Stimulated activated CD8-positive, alpha-beta memory T cell treated with anti-CD3 and anti-CD28 coated beads, Interleukin-15, amount 100 ng/mL, for 4 hours (primary cell): ENCODE results near the gene TOGARAM1.

ENCODE experiments used
- DNase-seq, 2 donors: peaks; one replicate each; pipeline ENCODE4 v3.0.0-alpha.2; 2020; ENCODE audit warnings: low read depth in 2 of 2

Gene TOGARAM1

DNA sequence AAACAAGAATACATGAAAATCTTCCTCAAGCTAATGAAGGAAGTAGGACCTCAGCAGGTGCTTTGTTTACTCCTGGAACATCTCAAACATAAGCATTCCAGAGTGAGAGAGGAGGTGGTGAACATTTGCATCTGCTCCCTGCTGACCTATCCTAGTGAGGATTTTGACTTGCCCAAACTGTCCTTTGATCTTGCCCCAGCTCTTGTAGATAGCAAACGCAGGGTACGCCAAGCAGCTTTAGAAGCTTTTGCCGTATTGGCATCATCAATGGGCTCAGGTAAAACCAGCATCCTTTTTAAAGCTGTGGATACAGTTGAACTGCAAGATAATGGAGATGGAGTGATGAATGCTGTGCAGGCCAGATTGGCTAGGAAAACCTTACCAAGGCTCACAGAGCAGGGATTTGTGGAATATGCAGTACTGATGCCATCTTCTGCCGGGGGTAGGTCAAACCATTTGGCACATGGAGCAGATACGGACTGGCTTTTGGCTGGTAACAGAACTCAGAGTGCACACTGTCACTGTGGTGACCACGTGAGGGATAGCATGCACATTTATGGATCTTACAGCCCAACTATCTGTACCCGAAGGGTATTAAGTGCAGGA is 1.9 kb downstream of the TOGARAM1 start:
- DNase-seq, result no peak

- no peak for DNase-seq
These were observed 4.8 kb downstream of the TOGARAM1 start for GRCh38 chr14:44966601-44967336.

DNA sequence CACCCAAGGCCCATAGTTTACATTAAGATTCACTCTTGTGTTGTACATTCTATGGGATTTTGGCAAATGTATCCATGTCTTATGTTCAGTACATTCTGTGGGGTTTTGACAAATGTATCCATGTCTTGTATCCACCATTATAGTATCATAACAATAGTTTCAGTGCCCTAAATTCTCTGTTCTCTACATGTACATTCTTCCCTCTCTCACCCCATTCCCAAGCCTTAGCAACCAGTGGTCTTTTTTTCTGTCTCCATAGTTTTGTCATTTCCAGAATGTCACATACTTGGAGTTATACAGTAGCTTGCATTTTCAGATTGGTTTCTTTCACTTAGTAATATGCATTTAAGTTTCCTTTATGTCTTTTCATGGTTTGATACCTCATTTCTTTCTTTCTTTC is 6.7 kb downstream of the TOGARAM1 start:
- no peak for DNase-seq

GRCh38 chr14:44970907-44971306 is 8.9 kb downstream of the TOGARAM1 start:
- no peak for DNase-seq

GRCh38 chr14:44971459-44971858 is 9.5 kb downstream of the TOGARAM1 start:
- DNase-seq, result no peak

DNA sequence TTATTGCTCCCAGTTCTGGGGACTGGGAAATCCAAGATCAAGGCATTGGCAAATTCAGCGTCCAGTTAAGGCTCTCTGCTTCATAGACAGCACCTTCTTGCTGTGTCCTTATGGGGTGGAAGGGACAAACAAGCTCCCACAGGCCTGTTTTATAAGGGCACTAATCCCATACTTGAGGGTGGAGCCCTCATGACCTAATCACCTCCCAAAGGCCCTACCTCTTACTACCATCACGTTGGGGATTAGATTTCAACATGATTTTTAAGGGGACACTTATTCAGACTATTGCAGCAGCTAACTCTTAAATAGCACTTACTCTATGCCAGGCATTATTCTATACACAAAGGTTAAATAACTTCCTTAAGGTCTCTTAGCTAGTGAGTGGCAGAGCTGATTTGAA is 17.3 kb downstream of the TOGARAM1 start:
- DNase-seq, result no peak

GRCh38 chr14:44979740-44980356 is 17.9 kb downstream of the TOGARAM1 start:
- DNase-seq, result no peak

GRCh38 chr14:44981198-44981597 is 19.2 kb downstream of the TOGARAM1 start:
- DNase-seq, result no peak

GRCh38 chr14:44982594-44982993 is 20.6 kb downstream of the TOGARAM1 start:
- DNase-seq, result no peak

GRCh38 chr14:44988694-44989093 is 26.7 kb downstream of the TOGARAM1 start:
- DNase-seq, result no peak

DNA sequence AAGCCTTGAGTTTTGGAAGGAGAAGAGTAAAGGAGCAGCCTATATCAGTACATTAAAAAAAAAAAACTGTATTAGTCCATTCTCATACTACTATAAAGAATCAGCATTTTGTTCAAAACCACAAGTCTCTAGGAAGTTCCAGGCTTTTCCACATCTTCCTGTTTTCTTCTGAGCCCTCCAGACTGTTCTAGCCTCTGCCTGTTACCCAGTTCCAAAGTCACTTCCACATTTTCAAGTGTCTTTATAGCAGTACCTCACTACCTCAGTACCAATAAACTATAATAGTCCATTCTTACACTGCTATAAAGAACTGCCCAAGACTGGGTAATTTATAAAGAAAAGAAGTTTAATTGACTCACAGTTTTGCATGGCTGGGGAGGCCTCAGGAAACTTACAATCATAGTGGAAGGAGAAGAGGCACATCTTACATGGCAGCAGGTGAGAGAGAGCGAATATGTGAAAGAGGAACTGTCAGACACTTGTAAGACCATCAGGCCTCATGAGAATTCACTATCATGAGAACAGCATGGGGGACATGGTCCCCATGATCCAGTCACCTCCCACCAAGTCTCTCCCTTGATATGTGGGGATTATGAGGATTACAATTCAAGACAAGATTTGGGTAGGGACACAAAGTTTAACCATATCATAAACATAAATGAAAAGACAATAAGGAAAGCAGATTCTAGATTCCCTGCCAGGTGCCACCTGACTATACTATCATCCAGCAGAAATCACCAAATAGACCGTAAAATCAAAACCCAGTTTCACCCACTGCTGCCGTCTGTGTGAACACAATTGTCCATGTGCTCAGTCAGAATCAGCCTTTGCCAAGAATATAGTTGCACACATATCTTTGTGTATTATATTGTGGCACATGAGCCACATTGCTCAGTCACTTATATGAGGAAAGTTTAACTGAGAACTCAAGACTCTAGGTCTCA is 27.8 kb downstream of the TOGARAM1 start:
- DNase-seq, result no peak

DNA sequence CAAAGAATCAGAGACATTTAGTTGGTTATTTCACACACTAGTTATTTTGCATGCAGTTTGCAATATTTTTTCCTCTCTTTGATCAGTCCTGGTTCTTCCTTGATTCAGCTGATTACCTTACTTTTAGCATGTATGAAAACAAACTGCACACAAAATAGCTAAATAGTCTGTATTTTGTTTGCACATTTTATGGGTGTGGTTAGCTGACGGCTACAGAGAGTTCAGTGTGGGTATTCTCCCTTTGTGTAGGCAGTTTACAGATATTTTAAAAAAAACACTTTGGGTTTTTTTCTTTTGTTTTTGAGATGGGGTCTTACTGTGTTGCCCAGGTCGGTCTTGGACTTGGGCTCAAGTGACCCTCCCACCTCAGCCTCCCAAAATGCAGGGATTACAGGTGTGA is 28.5 kb downstream of the TOGARAM1 start:
- no peak for DNase-seq

- no peak for DNase-seq
These were observed 33.2 kb downstream of the TOGARAM1 start for GRCh38 chr14:44995196-44995595.

DNA sequence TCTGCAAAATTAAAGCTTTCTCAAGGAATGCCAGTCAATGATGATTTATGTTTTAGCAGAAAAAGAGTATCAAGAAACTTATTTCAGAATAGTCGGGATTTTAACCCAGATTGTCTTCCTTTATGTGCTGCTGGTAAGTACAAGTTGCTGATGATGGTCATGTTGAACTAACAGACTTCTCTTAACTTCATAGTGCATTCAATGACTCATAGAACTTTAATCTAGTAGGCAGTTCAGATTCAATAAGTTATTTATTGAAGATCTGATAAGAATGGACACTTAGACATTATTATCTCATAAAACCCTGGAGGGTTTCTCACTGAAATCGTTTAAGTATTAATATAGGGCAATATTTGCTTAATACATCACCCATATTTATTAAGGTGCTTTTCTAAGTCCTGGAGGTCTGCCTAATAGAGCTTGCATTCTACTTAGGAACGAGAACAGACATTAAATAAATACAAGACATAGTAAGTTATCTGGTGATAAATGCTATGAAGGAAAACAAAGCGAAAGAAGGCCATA is 33.8 kb downstream of the TOGARAM1 start:
- no peak for DNase-seq

GRCh38 chr14:45003924-45004323 is 41.9 kb downstream of the TOGARAM1 start:
- no peak for DNase-seq

GRCh38 chr14:45015133-45015532 is 53.1 kb downstream of the TOGARAM1 start:
- no peak for DNase-seq

- DNase-seq, result no peak
These were observed 66.2 kb downstream of the TOGARAM1 start for GRCh38 chr14:45028107-45028626.

DNA sequence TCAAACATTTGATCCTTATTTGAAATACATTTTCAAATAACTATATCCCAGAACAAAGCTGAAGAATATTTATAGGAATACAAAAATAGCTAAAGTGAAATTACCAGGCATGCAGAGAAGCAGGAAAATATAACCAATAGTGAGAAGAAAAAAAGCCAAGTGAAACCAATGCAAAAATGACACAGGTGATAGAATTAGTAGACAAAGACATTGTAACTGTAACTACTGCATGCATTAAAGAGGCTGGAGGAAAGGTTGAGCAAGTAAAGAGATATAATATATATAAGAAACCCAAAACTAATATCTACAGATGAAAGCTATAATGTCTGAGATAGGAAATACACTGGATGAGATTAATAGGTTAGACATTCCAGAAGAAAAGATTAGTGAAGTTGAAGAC is 72.7 kb downstream of the TOGARAM1 start:
- no peak for DNase-seq

- DNase-seq, result no peak
These were observed 76.3 kb downstream of the TOGARAM1 start for GRCh38 chr14:45038256-45038655.

GRCh38 chr14:45038865-45039264 is 76.9 kb downstream of the TOGARAM1 start:
- DNase-seq, result no peak

DNA sequence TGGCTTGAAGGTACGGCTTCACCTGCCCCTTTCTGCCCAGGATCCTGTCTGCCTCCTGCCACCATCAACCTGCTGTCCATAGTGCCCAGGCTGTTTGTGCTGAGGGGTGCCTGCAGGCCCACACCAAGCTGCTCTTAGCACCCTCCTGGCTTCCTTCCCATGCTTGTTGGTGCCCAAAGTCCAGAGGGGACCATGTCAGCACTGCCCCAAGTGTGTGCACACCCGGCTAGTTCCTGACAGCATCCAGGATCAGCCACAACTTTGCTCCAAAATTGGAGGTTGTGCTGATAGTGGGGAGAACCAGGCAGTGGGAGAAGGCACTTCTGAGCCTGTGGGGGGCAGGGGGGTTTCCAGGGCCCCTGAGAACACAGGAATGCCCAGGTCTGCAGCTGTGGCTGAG is 77.4 kb downstream of the TOGARAM1 start:
- DNase-seq, result no peak

DNA sequence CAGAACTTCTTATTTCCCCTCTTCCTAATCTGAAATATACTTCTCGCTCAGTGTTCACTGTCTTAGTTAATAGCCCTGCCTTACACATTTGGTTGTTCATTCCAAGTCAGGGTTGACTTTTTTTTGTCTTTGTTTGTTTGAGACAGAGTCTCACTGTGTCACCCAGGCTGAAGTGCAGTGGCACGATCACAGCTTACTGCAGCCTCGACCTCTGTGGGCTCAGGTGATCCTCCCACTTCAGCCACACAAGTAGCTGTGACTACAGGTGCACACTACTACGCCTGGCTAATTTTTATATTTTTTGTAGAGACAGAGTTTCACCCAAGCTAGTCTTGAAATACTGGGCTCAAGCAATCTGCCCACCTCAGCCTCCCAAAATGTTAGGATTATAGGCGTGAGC is 79.7 kb downstream of the TOGARAM1 start:
- DNase-seq, result no peak
